HUES64 (cell line): ENCODE data around the gene PTPRD.

ENCODE experiments used
- H3K27ac ChIP-seq: 2 replicates; pipeline ENCODE4 v1.7.0; 2013; ENCODE audit warnings: low read depth, low read length, inconsistent platforms
- H3K27me3 ChIP-seq: 2 replicates; pipeline ENCODE4 v1.6.1; 2013; ENCODE audit warnings: mild to moderate bottlenecking, low read length; ENCODE audit not compliant: insufficient read depth
- H3K36me3 ChIP-seq: 2 replicates; pipeline ENCODE4 v1.6.1; 2013; ENCODE audit warnings: mild to moderate bottlenecking, low read length; ENCODE audit not compliant: insufficient read depth
- H3K4me1 ChIP-seq: 2 replicates; pipeline ENCODE4 v1.6.1; 2013; ENCODE audit warnings: mild to moderate bottlenecking, low read length, moderate library complexity; ENCODE audit not compliant: insufficient read depth
- H3K4me3 ChIP-seq: 2 replicates; pipeline ENCODE4 v1.5.1; 2013; ENCODE audit warnings: mild to moderate bottlenecking, low read length, moderate library complexity
- H3K9ac ChIP-seq: 2 replicates; pipeline ENCODE4 v1.6.1; 2013; ENCODE audit warnings: mild to moderate bottlenecking, low read depth, low read length
- H3K9me3 ChIP-seq: 2 replicates; pipeline ENCODE4 v1.6.1; 2013; ENCODE audit warnings: low read depth, low read length; ENCODE audit not compliant: insufficient read depth
- WGBS: fragments of 150-250, 120-280 bp; methylation state at CpG from one replicate; pipeline ENCODE4 v1.1.7; 2013; ENCODE audit warnings: missing lambda C conversion rate; 5-methylcytosine and 5-hydroxymethylcytosine counted together

Gene PTPRD

DNA sequence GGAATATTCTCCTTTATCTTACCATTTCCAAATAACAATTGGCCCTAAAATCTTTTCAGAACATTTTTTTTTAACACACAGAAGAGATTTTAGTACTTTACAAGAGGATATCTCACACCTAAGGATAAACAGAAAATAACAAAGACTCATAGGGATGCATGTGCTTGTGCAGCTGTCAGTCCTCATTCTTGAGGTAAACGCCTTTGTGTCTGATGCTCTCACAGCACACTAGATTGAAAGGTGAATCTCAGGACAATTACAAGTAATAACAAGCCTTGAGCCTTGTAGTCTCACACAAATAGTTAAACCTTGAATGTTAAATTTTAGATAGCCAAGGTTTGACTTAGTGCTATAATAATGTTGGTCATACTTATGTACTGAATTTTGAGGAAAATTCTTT lies 439.2 kb downstream of the PTPRD start:
- Histone ChIP-seq H3K36me3 (no peaks in the 10 kb centered on the region), H3K27ac (no peak overlapping the region), H3K4me3 (no peak overlapping the region), H3K4me1 (no peaks in the 10 kb centered on the region), H3K9ac (no peak overlapping the region), H3K9me3 (no peaks in the 10 kb centered on the region), H3K27me3 (no peaks in the 10 kb centered on the region)
- 90% methylated on average over 1 of the region's 1 CpG for WGBS

DNA sequence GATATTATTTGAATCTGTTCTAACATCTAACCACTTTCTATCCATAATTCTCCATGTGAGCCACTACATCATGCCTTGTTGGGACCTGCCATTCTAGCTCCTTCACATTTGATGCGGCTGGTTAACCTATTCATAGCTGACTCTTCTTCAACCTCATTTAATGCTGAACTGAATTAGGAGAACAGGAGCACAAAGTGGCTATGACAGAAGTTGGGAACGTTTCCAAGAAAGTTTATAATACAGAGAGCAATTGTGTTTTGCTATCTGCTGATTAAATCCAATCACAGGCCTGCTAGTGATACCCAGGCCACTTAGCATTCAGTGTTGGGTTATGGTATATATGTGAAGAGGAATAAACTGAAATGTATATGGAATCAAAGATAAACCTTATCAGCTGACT lies 440.3 kb downstream of the PTPRD start:
- WGBS, result 89% methylated on average over 2 of the region's 2 CpGs
- no peaks in the 10 kb centered on the region for H3K9me3 ChIP-seq
- H3K27ac ChIP-seq, result no peak overlapping the region
- no peaks in the 10 kb centered on the region for H3K27me3 ChIP-seq
- no peaks in the 10 kb centered on the region for H3K36me3 ChIP-seq
- no peak overlapping the region for H3K9ac ChIP-seq
- no peaks in the 10 kb centered on the region for H3K4me1 ChIP-seq
- no peak overlapping the region for H3K4me3 ChIP-seq

DNA sequence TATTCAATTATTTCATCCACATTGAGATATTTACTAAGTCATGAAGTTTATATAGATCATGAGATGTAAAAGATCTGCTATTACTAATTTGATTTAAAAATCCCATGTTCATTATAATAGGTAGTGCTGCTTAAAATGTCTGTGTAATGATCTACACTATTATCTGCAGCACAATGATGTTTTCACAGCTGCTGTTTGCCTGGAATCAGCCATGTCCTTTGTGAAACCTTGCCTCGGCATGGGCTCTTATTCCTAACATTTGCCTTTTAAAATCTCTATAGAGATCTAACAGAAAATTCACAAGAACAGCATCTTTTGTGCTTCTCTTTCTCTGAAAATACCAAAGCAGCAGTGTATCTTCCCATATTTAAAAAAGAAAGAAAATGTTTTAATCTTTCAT lies 444.6 kb downstream of the PTPRD start:
- Histone ChIP-seq H3K4me1 (no peaks in the 10 kb centered on the region), H3K27me3 (no peaks in the 10 kb centered on the region), H3K27ac (no peak overlapping the region), H3K9ac (no peak overlapping the region), H3K36me3 (no peaks in the 10 kb centered on the region), H3K4me3 (no peak overlapping the region), H3K9me3 (no peaks in the 10 kb centered on the region)
- WGBS, result 85% methylated on average over 1 of the region's 1 CpG

DNA sequence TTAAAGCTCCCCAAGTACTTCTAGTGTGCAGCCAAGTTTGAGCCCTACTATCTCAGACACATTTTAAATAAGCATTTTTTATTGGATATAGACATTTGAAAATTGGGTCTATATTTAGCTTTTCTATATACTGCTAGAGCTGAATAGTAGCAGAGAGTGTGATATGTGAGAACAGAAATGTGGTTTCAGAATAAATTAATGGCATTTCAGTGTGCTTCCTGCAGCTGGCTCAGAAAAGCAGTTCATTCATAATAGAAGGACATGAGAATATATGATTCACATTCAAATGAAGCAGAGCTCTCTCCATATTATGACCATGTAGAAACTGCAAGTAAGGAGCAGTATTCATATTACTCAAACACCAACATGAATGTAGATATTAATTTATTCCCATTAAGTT lies 464.0 kb downstream of the PTPRD start:
- Histone ChIP-seq H3K36me3 (no peaks in the 10 kb centered on the region), H3K4me1 (no peaks in the 10 kb centered on the region), H3K9ac (no peak overlapping the region), H3K27me3 (no peaks in the 10 kb centered on the region), H3K9me3 (no peaks in the 10 kb centered on the region), H3K27ac (no peak overlapping the region), H3K4me3 (no peak overlapping the region)

DNA sequence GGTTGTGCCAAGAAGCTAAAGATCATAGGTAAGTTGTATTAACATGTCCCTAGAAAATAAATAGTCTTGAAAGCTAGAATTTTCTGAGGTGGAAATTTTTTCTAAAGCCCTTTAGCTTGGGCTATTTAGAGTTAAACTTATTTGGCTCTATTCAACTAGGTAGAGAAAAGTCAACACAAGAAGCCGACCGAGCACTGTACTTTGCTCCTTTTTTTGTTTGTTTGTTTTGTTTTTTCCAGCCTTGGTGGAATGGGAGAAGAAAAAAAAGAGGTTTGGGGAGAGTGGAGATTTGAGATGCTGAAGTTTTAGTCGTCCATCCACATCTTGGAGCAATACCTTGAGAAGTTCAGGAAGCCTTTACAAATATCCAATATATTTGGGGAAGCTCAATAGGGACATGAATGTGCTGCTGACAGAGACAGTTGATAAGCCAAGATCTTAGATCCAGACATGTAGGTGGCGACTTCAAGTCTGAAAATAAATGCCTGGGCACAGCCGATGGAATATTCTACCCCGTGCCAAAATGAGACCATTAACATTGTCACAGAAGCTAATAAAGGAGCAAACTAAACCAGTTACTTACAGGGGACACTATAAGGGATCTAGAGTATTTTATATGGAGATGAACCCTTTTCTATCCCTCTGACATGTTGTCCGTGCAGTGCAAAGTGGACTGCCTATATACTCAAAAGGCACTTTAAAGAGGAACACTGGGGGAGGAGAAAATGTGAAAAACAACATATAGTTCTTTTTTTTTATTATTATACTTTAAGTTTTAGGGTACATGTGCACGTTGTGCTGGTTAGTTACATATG lies 466.1 kb downstream of the PTPRD start:
- Histone ChIP-seq H3K4me1 (no peaks in the 10 kb centered on the region), H3K27ac (no peak overlapping the region), H3K27me3 (no peaks in the 10 kb centered on the region), H3K9me3 (no peaks in the 10 kb centered on the region), H3K4me3 (no peak overlapping the region), H3K36me3 (no peaks in the 10 kb centered on the region), H3K9ac (no peak overlapping the region)
- 83% methylated on average over 6 of the region's 8 CpGs for WGBS

DNA sequence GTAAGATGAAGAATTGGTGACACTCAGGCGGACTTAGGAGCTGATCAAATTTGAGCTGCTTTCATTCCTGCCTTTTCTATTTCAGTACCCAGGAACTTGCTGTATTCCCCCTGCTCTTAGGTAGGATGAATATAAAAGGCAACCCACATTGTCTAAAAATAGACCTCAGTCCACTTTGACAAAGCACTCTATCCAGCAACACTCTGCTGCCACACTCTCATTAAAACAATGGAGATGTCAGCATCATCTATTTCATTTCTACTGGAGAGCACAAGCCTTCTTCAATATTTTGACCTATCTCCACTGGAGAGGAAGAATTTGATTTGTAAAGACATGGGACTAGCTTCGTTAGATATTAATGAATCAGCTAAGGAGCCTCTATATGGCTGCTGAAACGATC lies 468.4 kb downstream of the PTPRD start:
- WGBS, result 100% methylated on average over 1 of the region's 3 CpGs

DNA sequence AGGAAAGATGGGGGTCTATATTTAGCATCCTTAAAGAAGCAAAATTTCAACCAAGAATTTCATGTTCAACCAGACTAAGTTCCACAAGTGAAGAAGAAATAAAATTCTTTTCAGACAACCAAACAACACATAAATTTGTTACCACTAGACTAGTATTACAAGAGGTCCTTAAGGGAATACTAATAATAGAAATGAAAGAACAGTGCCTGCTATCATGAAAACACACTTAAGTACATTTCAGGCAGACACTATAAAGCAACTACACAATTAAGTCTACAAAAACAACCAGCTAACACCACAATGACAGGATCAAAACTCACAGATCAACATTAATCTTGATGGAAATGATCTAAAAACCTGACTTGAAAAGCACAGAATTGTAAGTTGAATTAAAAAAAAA lies 477.2 kb downstream of the PTPRD start:
- Histone ChIP-seq H3K27ac (no peak overlapping the region), H3K36me3 (no peaks in the 10 kb centered on the region), H3K27me3 (no peaks in the 10 kb centered on the region), H3K4me1 (no peaks in the 10 kb centered on the region), H3K9ac (no peak overlapping the region), H3K9me3 (no peaks in the 10 kb centered on the region), H3K4me3 (no peak overlapping the region)

More for the DNA sequence above, 468.4 kb downstream of the PTPRD start:
- no peaks in the 10 kb centered on the region for H3K36me3 ChIP-seq
- no peaks in the 10 kb centered on the region for H3K9me3 ChIP-seq
- H3K4me3 ChIP-seq, result no peak overlapping the region
- H3K4me1 ChIP-seq, result no peaks in the 10 kb centered on the region
- no peak overlapping the region for H3K9ac ChIP-seq
- no peak overlapping the region for H3K27ac ChIP-seq
- no peaks in the 10 kb centered on the region for H3K27me3 ChIP-seq

DNA sequence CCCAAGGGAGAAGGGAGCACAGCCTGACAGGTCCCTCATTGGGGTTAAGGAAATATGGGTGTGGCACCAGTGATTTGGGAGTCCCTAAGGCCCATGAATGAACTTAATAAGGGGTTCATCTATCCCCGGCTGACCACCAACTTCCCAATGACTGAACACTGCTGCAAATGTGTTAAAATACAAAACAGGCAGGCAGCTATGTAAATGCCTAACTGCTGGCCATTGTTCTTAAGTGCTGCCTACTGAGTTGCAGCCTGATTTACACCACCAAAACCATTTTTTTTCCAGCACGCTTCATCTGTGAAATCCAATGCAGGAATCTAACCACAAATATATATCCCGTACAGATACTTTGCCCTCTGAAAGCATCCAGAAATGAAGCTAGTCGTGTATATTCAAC lies 478.5 kb downstream of the PTPRD start:
- no peaks in the 10 kb centered on the region for H3K4me1 ChIP-seq
- 89% methylated on average over 4 of the region's 4 CpGs for WGBS
- no peaks in the 10 kb centered on the region for H3K36me3 ChIP-seq
- H3K9me3 ChIP-seq, result no peaks in the 10 kb centered on the region
- no peak overlapping the region for H3K27ac ChIP-seq
- H3K4me3 ChIP-seq, result no peak overlapping the region
- H3K27me3 ChIP-seq, result no peaks in the 10 kb centered on the region
- H3K9ac ChIP-seq, result no peak overlapping the region

DNA sequence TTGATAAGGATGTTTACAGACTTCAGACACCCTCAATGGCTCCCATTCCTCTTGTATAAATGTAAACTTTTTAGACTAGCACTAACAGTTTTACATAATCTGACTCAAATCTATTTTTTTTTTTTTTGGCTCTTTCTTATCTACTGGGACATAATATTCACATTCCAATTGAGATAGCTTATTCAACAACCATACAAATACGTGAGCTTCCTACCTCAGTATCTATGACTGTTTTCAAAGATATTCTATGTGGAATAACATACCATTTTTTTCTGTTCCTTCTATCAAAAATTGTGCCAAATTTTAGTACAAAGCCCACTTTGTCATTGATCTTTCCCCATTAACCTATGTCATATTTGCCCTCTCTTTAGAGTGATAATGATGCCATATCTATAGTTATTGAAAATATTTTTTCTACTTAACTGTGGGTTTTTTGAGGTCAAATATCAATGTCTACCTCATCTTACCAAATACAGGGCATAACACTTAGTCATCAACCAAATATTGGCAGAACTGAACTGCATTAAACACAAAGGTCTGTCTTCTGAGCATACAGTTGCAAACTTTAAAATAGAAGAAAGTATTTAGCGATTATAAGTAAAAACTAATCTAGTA lies 482.6 kb downstream of the PTPRD start:
- H3K4me3 ChIP-seq, result no peak overlapping the region
- no peaks in the 10 kb centered on the region for H3K4me1 ChIP-seq
- H3K9ac ChIP-seq, result no peak overlapping the region
- no CpG with 5 or more reads among the region's 2 CpGs for WGBS
- no peaks in the 10 kb centered on the region for H3K9me3 ChIP-seq
- H3K27me3 ChIP-seq, result no peaks in the 10 kb centered on the region
- H3K36me3 ChIP-seq, result no peaks in the 10 kb centered on the region
- H3K27ac ChIP-seq, result no peak overlapping the region

DNA sequence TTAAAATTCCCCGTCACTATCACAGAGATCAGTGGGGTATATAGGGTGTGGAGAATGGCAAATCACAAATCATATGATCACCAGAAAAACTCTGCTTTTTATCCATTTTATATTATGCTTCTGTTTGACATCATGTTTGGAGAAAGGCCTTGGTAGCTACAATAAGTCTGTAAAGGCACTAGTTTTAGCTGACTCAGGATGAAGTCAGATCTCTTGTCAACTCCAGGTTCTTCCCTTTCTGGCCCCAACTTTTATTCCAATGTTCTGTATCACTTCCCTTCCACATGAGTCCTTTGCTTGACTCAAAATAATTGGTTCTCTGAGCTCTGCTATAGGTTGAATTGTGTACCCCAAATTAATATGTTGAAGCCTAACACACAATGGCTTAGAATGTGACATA lies 484.9 kb downstream of the PTPRD start:
- H3K9ac ChIP-seq, result no peak overlapping the region
- H3K27me3 ChIP-seq, result no peaks in the 10 kb centered on the region
- WGBS, result no CpG with 5 or more reads among the region's 1 CpG
- H3K27ac ChIP-seq, result no peak overlapping the region
- no peaks in the 10 kb centered on the region for H3K4me1 ChIP-seq
- no peaks in the 10 kb centered on the region for H3K36me3 ChIP-seq
- no peaks in the 10 kb centered on the region for H3K9me3 ChIP-seq
- no peak overlapping the region for H3K4me3 ChIP-seq

DNA sequence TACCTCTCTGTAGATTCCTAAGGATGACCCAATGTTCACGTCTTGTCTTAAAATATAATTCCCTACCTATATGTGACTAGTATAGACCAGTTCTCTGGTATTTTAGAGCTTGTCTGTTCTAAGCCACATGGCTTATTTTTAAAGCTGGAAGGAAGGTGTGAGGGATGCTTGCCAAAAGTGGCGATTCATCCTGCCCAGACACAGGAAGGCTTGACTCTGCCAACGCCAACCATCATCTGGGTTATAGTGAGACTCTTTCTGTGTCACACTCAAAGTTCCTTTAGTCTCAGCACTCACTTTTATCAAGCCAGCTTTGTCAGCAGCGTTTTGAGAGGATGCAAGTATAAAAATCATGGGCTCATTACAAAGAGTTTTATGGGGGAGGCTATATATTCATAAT lies 500.0 kb downstream of the PTPRD start:
- H3K9me3 ChIP-seq, result no peaks in the 10 kb centered on the region
- H3K9ac ChIP-seq, result no peak overlapping the region
- 96% methylated on average over 2 of the region's 4 CpGs for WGBS

More for the DNA sequence above, 500.0 kb downstream of the PTPRD start:
- Histone ChIP-seq H3K36me3 (no peaks in the 10 kb centered on the region), H3K4me1 (no peaks in the 10 kb centered on the region), H3K4me3 (no peak overlapping the region), H3K27me3 (no peaks in the 10 kb centered on the region), H3K27ac (no peak overlapping the region)
